T47D (cell line): ENCODE results near the gene ADGB.

Experiments
- DNase-seq, 2 experiments: peaks; one replicate each; pipeline versions ENCODE4 v3.0.0 to v3.0.0-alpha.2; 2011 to 2012; ENCODE audit warnings: low read depth in 1 of 2, low spot score in 1 of 2
- JUND ChIP-seq: IDR thresholded peaks from 2 replicates; pipeline ENCODE4 v1.6.1; 2012; ENCODE audit warnings: low read depth
- in situ Hi-C: cut with HindIII; loops from 2 replicates; pipeline ENCODE4 v1.10.0; 2016; ENCODE audit warnings: low sequenced_read_pairs, low pct_unique_long_range_greater_than_20kb

Gene ADGB

DNA sequence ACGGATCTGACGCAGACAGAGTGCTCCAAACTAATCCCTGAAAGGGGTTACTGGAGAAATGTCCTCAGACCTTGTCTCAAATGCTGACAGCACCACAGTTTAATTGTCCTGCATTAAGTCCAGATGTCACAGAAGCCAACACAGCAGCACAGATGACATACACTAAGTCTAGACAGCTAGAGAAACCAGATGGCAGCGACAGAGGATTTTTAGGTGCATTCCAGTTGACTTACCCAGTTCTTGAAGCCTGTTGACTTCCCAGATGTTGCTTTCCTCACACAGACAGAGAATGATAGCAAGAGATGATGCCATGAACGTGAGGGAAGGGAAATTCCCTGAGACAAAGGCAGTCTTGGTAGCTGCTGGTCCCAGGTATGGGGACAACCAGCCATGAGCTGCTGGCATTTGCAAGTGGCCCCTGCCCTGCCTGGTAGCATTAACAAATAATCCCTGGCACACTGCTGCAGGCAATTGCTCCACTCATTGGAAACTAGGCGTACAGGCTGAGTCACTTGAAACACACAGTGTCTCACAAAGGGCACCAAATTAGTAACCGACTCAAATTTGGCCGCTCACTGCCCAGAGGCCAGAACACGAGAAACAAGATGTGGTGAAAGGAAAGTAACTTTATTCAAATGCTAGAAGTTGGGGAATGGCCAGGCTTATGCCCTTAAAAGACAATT is 52.2 kb downstream of the ADGB start:
- peak in 1 of 2 experiments; percentile 31 for DNase-seq
- in situ Hi-C loops: no loop called here
- TF ChIP-seq JUND: no peak

DNA sequence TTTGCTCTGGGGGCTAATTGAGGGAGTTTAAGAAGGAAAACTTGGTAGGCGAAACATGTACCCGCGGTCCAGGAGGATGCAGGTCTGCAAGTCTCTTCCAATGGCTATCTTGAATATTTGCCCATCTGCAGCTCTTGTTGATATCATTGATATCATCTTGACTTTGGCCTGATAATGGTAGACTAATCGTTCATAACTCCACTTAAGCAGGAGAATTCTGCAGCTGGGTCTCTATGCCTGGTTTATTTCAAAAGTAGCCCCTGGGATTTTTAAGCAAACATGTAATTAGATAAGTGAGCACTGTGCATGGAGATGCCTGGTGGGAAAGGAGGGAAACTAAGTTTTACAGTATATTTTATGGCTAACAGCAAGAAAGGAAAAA is 52.7 kb downstream of the ADGB start:
- no peak for TF ChIP-seq JUND
- in situ Hi-C loops: no loop called here
- DNase-seq: no peak

DNA sequence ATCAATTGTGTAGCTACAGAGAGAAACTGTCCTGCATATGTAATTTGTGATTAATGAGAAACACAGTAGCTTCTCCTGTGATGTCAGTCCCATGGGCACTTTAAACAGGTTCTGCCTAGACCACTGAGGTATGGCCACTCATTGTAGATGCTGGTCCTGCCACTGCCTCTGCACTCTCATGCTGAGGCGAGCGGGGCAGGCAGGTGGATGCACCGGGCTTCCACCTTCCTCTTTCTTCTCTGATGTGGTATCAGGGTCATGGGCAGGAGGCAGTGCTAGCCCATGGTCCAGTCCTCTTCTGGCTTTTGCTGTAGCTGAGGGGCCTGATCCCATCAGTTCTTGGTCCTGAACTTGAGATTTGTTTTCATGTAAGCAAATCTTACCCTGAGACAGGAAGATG is 58.7 kb downstream of the ADGB start:
- in situ Hi-C loops: no loop called here
- no peak for TF ChIP-seq JUND
- no peak for DNase-seq

DNA sequence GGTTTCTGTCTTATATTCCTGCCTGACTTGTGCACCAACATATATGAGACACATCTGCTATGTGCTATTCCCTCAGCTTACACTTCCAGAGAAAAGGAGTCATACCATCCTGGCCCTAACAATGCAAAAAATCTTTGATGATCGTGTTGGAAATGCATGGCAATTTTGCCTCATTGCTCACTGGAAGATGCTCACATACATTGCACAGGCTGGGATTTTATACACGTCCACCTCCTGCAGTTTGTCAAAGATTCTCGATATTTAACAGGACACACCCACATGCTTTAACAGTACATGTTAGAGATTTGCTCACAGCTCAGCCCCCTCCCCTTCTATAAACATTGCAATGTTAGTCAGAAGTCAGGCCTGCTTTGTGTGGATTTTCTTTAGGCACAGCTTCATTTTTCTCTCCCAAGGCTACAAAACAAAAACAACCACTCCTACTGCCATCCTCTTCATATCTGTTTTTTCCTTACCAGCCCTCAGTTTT is 66.1 kb downstream of the ADGB start:
- TF ChIP-seq JUND: no peak
- no peak for DNase-seq
- in situ Hi-C loops: no loop called here

DNA sequence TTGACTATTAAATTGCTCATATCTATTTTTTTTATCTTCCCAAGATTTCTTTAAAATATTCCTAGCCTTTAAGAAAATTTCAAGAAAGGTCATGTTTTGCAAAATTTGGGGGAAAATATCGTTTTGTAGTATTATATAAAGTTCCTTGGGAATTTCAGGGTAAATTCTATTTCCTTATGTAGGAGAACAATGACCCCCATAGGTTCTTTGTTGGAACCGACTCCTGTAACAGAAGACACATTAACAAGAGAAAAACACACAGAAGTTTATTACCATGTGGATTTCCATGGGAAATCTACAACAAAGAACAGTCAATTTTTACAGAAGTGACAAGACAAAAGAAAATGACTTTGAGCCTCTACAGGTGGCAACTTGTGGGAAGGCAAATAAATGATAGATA is 68.1 kb downstream of the ADGB start:
- in situ Hi-C loops: no loop called here
- TF ChIP-seq JUND: no peak
- no peak for DNase-seq

DNA sequence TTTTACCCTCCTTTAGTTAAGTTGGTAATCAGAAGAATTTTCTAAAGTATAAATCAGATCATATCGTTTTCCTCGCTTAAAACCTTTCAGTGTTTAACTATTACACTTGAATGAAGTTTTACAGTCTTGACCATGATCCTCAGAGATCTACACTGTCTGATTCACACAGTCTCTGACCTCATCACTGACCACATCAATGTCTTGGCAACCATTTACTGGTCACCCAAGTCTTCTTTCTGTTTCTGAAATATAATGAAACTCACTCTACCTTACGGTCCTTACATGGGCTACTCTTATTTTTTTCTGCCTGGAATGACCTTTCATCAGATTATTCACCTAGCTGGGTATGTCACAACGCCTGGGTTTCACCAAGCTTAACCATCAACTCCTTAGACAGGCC is 71.4 kb downstream of the ADGB start:
- in situ Hi-C loops: no loop called here

DNA sequence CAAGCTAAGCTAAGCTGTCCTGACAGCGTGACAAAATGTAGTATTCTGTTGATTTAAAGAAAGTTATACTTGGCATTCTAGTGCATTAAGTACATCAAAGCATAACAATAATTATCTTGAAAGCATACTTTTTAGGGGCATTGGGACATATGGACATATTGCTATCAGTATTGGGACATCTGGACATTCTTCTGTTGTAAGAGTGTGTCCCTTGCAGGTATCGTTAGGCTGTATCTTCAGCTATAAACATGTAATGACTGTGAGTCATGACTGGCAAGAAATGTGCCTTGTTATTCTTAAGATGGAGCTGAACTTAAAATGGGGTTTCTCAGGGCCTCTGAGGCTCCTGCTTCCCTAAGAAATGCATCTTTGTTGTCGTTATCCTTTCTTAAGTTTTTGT is 74.3 kb downstream of the ADGB start:
- in situ Hi-C loops: no loop called here
- no peak for DNase-seq
- TF ChIP-seq JUND: no peak

More for the DNA sequence above, 71.4 kb downstream of the ADGB start:
- TF ChIP-seq JUND: no peak
- no peak for DNase-seq

DNA sequence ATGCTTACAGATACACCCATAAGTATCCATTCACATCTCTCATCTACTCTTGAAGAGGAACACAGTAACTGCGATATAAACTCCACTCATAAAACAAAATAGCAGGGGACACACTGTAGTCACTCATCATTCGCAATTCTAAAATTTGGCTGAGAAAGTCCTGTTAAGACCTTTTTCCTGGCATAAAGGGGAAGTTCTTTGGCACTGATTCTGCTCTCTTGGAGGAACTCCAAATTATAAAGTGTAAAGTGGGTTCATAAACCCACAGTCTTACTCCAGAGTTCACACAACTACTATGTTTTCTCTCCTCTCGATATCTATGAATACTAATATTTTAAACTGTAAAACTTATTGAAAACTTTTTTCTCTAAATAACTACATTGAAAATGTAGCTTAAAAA is 80.6 kb downstream of the ADGB start:
- DNase-seq: no peak
- in situ Hi-C loops: no loop called here
- no peak for TF ChIP-seq JUND

DNA sequence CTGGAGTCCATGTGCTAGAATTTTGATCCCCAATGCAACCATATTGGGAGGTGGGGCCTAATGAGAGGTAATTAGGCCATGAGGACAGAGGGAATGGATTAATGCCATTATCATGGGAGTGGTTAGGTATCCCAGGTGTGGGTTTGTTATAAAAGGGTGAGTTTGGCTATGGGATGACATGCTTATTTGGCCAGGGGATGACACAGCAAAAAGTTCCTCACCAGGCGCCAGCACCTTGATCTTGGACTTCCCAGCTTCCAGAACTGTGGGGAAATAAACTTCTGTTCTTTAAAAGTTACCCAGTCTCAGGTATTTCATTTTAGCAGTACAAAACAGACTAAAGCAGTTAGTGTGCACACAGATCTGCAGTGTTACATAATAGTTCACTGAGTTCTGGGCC is 84.1 kb downstream of the ADGB start:
- DNase-seq: no peak
- no peak for TF ChIP-seq JUND
- in situ Hi-C loops: no loop called here

DNA sequence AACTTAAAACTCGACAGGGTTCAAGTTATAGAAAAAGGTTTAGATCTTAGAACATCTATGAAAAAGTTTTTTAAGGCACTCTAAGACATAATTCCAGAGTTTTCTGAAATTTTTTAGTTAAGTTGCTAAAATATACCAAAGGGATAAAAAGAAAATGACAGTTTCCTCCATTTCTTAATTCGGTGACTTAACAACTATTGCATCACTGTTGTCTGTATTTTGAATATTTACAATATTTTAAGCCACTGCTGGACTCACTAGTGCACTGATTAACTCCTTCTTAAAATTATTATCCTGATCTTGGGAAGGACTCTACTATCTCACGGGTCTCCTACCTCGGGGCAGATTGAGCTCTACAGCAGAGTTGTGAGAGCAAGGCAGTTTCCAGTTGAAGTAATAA is 91.0 kb downstream of the ADGB start:
- in situ Hi-C loops: no loop called here
- DNase-seq: no peak

DNA sequence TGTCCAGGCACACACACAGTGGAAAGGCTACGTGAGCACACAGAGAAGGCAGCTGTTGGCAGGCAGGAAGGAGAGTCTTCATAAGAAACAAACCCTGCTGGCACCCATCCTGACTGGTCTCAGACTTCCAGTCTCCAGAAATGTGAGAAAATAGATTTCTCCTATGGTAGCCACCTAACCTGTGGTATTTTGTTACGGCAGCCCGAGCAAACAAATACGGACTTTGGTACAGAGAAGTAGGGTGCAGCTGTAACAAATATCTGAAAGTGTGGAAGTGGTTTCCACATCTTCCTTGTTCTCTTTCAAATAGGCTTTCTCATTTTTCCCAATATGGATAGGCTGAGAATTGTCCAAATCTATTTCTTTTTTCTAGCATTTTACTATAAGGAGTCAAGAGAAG is 94.6 kb downstream of the ADGB start:
- no peak for DNase-seq
- TF ChIP-seq JUND: no peak
- in situ Hi-C loops: no loop called here

More for the DNA sequence above, 91.0 kb downstream of the ADGB start:
- no peak for TF ChIP-seq JUND

DNA sequence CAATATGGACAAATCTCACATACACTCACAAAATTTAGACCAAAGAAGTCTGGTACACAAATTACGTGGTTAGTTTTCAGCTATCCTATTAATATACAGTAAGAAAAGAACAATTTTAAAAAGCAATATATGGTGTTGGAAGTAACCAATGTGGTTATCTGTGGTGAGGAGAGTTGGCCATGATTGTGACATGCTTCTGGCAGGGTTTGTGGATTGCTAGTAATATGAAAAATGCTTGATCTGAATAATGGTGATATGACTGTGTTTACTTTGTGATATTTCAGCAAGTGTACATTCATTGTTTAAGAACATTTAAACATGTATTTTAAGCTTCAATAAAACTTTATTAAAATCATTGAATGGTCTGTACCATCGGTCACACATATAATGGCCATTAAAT is 99.1 kb downstream of the ADGB start:
- no peak for DNase-seq
- in situ Hi-C loops: no loop called here
- TF ChIP-seq JUND: no peak

DNA sequence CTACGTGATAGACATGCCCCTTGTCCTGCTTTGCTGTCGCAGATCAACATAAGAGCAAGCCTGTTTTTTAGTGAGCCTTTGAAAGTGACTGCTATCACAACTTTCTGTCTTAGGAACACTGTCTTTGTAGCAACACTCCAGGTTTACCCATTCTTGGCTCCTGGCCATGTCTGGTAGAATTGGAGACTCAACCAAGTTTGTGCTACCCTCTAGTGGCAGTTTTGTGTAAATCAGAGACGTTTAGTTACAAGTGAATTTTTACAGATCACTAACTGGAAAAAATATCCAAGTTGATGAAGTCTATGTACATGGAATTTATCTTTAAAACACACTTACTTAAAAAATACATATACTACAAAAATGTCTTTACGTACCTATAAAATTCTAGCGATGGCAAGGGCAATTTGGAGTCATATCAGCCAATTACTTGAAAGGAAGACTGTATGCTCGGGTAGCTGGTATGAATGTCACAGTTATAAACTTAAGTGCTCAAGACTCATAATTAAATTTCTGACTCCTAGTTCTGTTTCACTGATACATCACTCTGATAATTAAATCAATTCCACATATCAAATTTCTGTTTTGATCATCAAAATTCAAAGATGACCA is 101.4 kb downstream of the ADGB start:
- no peak for TF ChIP-seq JUND
- peak; percentile 7 to 86 for DNase-seq
- in situ Hi-C loops: no loop called here

DNA sequence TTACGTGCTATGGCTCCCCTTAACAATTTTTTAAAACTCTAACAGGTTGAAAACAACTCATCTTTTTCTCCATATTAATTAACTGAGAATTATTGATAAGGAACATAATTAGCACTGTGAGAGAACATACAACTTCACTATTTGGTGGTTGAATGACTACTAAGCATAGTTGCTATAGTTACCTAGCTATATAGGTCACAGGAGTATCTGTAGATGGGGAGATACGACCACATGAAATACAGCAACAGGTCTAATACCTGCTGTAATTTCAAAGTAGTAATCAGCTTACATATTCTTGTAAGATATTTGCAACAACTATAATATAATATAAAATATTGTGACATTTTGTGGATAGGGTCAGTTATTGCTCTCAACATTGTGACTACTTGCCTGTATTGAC is 102.9 kb downstream of the ADGB start:
- no peak for DNase-seq
- no peak for TF ChIP-seq JUND
- in situ Hi-C loops: no loop called here
